ENCODE data around the gene F2RL1. TPM values are rescaled to one million over a fixed set of nuclear protein-coding genes. Genes with fewer than 3 reads are reported as not detected.

The F2RL1 gene
- total RNA-seq, 1 experiment from 2014 or later, result 51.8 TPM

- ChIA-PET CTCF (no interaction called here), POLR2A (no interaction called here)
- BruUV-seq (replicated peaks), result no TSS peak
- H3K4me3 Mint-ChIP-seq (ENCODE audit: unreplicated experiment), result no peak overlapping the region
- no peak overlapping the region for H3K27ac Mint-ChIP-seq (ENCODE audit: unreplicated experiment)
- no peak overlapping the region for H3K4me3 ChIP-seq (ENCODE audit: low read depth, low read length)
- no peak for DNase-seq
- no peaks in the 10 kb centered on the region for H3K9me3 ChIP-seq
- no peaks in the 10 kb centered on the region for H3K27me3 ChIP-seq (replicated peaks; ENCODE audit: control insufficient read depth, insufficient read depth, low read length)
- H3K4me1 Mint-ChIP-seq (ENCODE audit: low read depth, unreplicated experiment), result peaks cover 24% of the 10 kb centered on the region
- H3K4me1 ChIP-seq, result peaks cover 25% of the 10 kb centered on the region
- intact Hi-C loops (cut with micrococcal nuclease; ENCODE audit: unreplicated experiment), result no loop called here
- TF ChIP-seq CTCF (IDR thresholded peaks at IDR 0.05; ENCODE audit: insufficient read depth in 1 of 2, low read depth in 1 of 2, low read length in 1 of 2, severe bottlenecking in 1 of 2, unreplicated experiment in 1 of 2), result no peak
- H3K9me3 Mint-ChIP-seq (ENCODE audit: unreplicated experiment), result no peaks in the 10 kb centered on the region
- H3K36me3 Mint-ChIP-seq (ENCODE audit: insufficient read depth, unreplicated experiment), result peaks cover 71% of the 10 kb centered on the region
- no peaks in the 10 kb centered on the region for H3K27me3 Mint-ChIP-seq (ENCODE audit: insufficient read depth, unreplicated experiment)
- H3K36me3 ChIP-seq (ENCODE audit: control insufficient read depth, insufficient read depth, low read length), result peaks cover 6% of the 10 kb centered on the region
These were observed 12.3 kb downstream of the F2RL1 start for GRCh38 chr5:76831110-76831452.

- DNase-seq, result no peak
- Histone ChIP-seq H3K9me3 (no peaks in the 10 kb centered on the region), H3K4me3 (ENCODE audit: low read depth, low read length) (no peak overlapping the region), H3K4me1 (peaks cover 28% of the 10 kb centered on the region), H3K27me3 (replicated peaks; ENCODE audit: control insufficient read depth, insufficient read depth, low read length) (no peaks in the 10 kb centered on the region), H3K36me3 (ENCODE audit: control insufficient read depth, insufficient read depth, low read length) (peaks cover 8% of the 10 kb centered on the region)
- intact Hi-C loops (cut with micrococcal nuclease; ENCODE audit: unreplicated experiment), result no loop called here
- H3K27me3 Mint-ChIP-seq (ENCODE audit: insufficient read depth, unreplicated experiment), result no peaks in the 10 kb centered on the region
- peaks cover 54% of the 10 kb centered on the region for H3K36me3 Mint-ChIP-seq (ENCODE audit: insufficient read depth, unreplicated experiment)
- H3K4me3 Mint-ChIP-seq (ENCODE audit: unreplicated experiment), result no peak overlapping the region
- TF ChIP-seq CTCF (IDR thresholded peaks at IDR 0.05; ENCODE audit: insufficient read depth in 1 of 2, low read depth in 1 of 2, low read length in 1 of 2, severe bottlenecking in 1 of 2, unreplicated experiment in 1 of 2), result peak in 1 of 2 experiments; percentile 11
- ChIA-PET CTCF (no interaction called here), POLR2A (no interaction called here)
- H3K27ac Mint-ChIP-seq (ENCODE audit: unreplicated experiment), result no peak overlapping the region
- H3K9me3 Mint-ChIP-seq (ENCODE audit: unreplicated experiment), result no peaks in the 10 kb centered on the region
- H3K4me1 Mint-ChIP-seq (ENCODE audit: low read depth, unreplicated experiment), result peaks cover 20% of the 10 kb centered on the region
- BruUV-seq (replicated peaks), result no TSS peak
These were observed 17.4 kb downstream of the F2RL1 start for GRCh38 chr5:76836181-76836580.

GRCh38 chr5:76836585-76836984, 17.8 kb downstream of the F2RL1 start:
- Mint-ChIP-seq H3K4me3 (ENCODE audit: unreplicated experiment) (no peak overlapping the region), H3K4me1 (ENCODE audit: low read depth, unreplicated experiment) (peaks cover 17% of the 10 kb centered on the region), H3K27ac (ENCODE audit: unreplicated experiment) (no peak overlapping the region), H3K9me3 (ENCODE audit: unreplicated experiment) (peaks cover under 1% of the 10 kb centered on the region), H3K27me3 (ENCODE audit: insufficient read depth, unreplicated experiment) (no peaks in the 10 kb centered on the region), H3K36me3 (ENCODE audit: insufficient read depth, unreplicated experiment) (peaks cover 53% of the 10 kb centered on the region)
- no TSS peak for BruUV-seq (replicated peaks)
- CTCF ChIA-PET, result no interaction called here
- TF ChIP-seq CTCF (IDR thresholded peaks at IDR 0.05; ENCODE audit: insufficient read depth in 1 of 2, low read depth in 1 of 2, low read length in 1 of 2, severe bottlenecking in 1 of 2, unreplicated experiment in 1 of 2), result no peak
- no peaks in the 10 kb centered on the region for H3K9me3 ChIP-seq
- intact Hi-C loops (cut with micrococcal nuclease; ENCODE audit: unreplicated experiment), result no loop called here
- H3K27me3 ChIP-seq (replicated peaks; ENCODE audit: control insufficient read depth, insufficient read depth, low read length), result no peaks in the 10 kb centered on the region
- no peak overlapping the region for H3K4me3 ChIP-seq (ENCODE audit: low read depth, low read length)
- POLR2A ChIA-PET, result no interaction called here
- DNase-seq, result no peak
- peaks cover 8% of the 10 kb centered on the region for H3K36me3 ChIP-seq (ENCODE audit: control insufficient read depth, insufficient read depth, low read length)
- peaks cover 27% of the 10 kb centered on the region for H3K4me1 ChIP-seq
